A673 (cell line): ENCODE measurements around the gene MOG. TPM values are rescaled to one million over a fixed set of nuclear protein-coding genes. Genes with fewer than 3 reads are reported as not detected.

Experiments used
- BruUV-seq: library from RNA; stranded (reverse); fragments of 400-500 nt; replicated peaks from 2 replicates; lab custom pipeline; 2021; lab: Mats Ljungman, UMichigan
- CTCF ChIA-PET: fragments of 300-600 bp; sonication (Branson Sonifier 250); formaldehyde crosslinking; loops from one replicate; lab custom pipeline; 2022; ENCODE audit warnings: antibody characterized with exemption; lab: Charles Lee
- POLR2A ChIA-PET: fragments of 300-600 bp; sonication (Branson Sonifier 250); formaldehyde crosslinking; loops from one replicate; lab custom pipeline; 2022; ENCODE audit warnings: antibody characterized with exemption; ENCODE audit not compliant: low non-redundant PET; lab: Charles Lee
- DNase-seq: peaks from one replicate; pipeline ENCODE4 v3.0.0-alpha.2; 2015; ENCODE audit warnings: low spot score
- H3K27ac ChIP-seq: fragments of 200-600 bp; sonication (generic); 2 replicates; pipeline ENCODE4 v1.5.1; 2016; ENCODE audit warnings: mixed run types, low read depth, mild to moderate bottlenecking, mixed read lengths, antibody characterized with exemption, low read length; ENCODE audit not compliant: poor library complexity, severe bottlenecking
- H3K27me3 ChIP-seq: fragments of 200-600 bp; sonication (generic); replicated peaks from 2 replicates; pipeline ENCODE4 v1.6.1; 2017; ENCODE audit warnings: mixed run types, low read depth, mild to moderate bottlenecking, mixed read lengths, antibody characterized with exemption, low read length; ENCODE audit not compliant: insufficient read depth, poor library complexity
- H3K36me3 ChIP-seq: fragments of 200-600 bp; sonication (generic); 2 replicates; pipeline ENCODE4 v1.6.1; 2016; ENCODE audit warnings: mixed run types, mild to moderate bottlenecking, mixed read lengths, antibody characterized with exemption, low read length; ENCODE audit not compliant: insufficient read depth, poor library complexity, severe bottlenecking
- H3K4me1 ChIP-seq: fragments of 200-600 bp; sonication (generic); 2 replicates; pipeline ENCODE4 v1.6.1; 2017; ENCODE audit warnings: mixed run types, mild to moderate bottlenecking, mixed read lengths, antibody characterized with exemption, low read length; ENCODE audit not compliant: insufficient read depth, poor library complexity, severe bottlenecking
- H3K4me3 ChIP-seq: fragments of 200-600 bp; sonication (generic); 2 replicates; pipeline ENCODE4 v1.5.1; 2016; ENCODE audit warnings: low read depth, mixed run types, mild to moderate bottlenecking, mixed read lengths, low read length; ENCODE audit not compliant: poor library complexity, severe bottlenecking
- H3K9me3 ChIP-seq: fragments of 200-600 bp; sonication (generic); 2 replicates; pipeline ENCODE4 v1.6.1; 2016; ENCODE audit warnings: mixed run types, low read depth, mild to moderate bottlenecking, mixed read lengths, antibody characterized with exemption, low read length; ENCODE audit not compliant: poor library complexity, severe bottlenecking
- EZH2 ChIP-seq: fragments of 200-600 bp; sonication (generic); IDR thresholded peaks from 2 replicates; pipeline ENCODE4 v1.6.1; 2017; ENCODE audit warnings: borderline replicate concordance, low read depth, mild to moderate bottlenecking, mixed read lengths, antibody characterized with exemption, low read length; ENCODE audit not compliant: poor library complexity, severe bottlenecking
- intact Hi-C: fragments of 100-400 bp; cut with micrococcal nuclease; formaldehyde crosslinking; loops from one replicate; pipeline ENCODE4 v1.10.0; 2022; ENCODE audit not compliant: unreplicated experiment
- total RNA-seq: library from RNA; stranded (reverse); gene quantifications from 2 replicates; pipeline ENCODE4 v1.2.3, GENCODE V29; 2021
- TF ChIP-seq, protein P1 (sequence below): fragments of 300-800, 200-600 bp; sonication (generic); conservative IDR thresholded peaks from 2 replicates; pipeline ENCODE4 v1.5.1; 2017; ENCODE audit warnings: low read depth, mild to moderate bottlenecking, antibody characterized with exemption, low read length, moderate library complexity, mixed read lengths

MOG gene
- total RNA-seq, 1 experiment from 2014 or later: not detected

DNA sequence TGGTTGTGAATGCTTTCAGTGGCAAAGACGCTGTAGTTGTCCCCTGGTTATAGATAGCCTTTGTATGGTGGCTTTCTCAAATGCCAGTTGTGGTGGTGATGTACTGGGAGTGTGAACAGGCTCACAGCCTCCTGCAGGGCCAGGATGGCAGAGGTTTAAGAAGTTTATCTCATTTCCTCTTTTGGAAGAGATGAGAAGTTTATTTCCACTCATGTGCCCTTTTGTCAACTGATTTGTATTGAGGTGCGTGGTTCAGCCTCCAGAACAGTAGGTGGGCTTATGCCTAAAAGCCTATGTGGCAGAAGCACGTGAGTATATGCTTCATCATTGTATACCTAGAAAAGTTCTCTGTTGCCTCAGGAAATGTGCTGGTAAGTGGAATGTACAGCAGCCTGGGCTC, 37.7 kb downstream of the MOG start:
- TF ChIP-seq, protein P1, sequence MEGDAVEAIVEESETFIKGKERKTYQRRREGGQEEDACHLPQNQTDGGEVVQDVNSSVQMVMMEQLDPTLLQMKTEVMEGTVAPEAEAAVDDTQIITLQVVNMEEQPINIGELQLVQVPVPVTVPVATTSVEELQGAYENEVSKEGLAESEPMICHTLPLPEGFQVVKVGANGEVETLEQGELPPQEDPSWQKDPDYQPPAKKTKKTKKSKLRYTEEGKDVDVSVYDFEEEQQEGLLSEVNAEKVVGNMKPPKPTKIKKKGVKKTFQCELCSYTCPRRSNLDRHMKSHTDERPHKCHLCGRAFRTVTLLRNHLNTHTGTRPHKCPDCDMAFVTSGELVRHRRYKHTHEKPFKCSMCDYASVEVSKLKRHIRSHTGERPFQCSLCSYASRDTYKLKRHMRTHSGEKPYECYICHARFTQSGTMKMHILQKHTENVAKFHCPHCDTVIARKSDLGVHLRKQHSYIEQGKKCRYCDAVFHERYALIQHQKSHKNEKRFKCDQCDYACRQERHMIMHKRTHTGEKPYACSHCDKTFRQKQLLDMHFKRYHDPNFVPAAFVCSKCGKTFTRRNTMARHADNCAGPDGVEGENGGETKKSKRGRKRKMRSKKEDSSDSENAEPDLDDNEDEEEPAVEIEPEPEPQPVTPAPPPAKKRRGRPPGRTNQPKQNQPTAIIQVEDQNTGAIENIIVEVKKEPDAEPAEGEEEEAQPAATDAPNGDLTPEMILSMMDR: no peak
- no peak for TF ChIP-seq EZH2
- peaks cover 4% of the 10 kb centered on the region for H3K9me3 ChIP-seq
- intact Hi-C loops: no loop called here
- POLR2A ChIA-PET: no interaction called here
- no TSS peak for BruUV-seq
- H3K27ac ChIP-seq: no peak overlapping the region
- H3K4me1 ChIP-seq: no peaks in the 10 kb centered on the region
- no peak for DNase-seq
- no peaks in the 10 kb centered on the region for H3K27me3 ChIP-seq
- no peaks in the 10 kb centered on the region for H3K36me3 ChIP-seq
- no peak overlapping the region for H3K4me3 ChIP-seq
- CTCF ChIA-PET: no interaction called here

GRCh38 chr6:29696147-29697125, 39.5 kb downstream of the MOG start:
- intact Hi-C loops: loop anchor here (2.0 kb wide), 1 partner anchor 48 kb away; no protein-coding TSS in a partner anchor
- Histone ChIP-seq H3K36me3 (no peaks in the 10 kb centered on the region), H3K9me3 (peaks cover 4% of the 10 kb centered on the region), H3K4me1 (no peaks in the 10 kb centered on the region), H3K27me3 (no peaks in the 10 kb centered on the region), H3K27ac (no peak overlapping the region), H3K4me3 (no peak overlapping the region)
- no peak for TF ChIP-seq EZH2
- TF ChIP-seq, protein P1: peak; percentile 66
- peak; percentile 48 for DNase-seq
- POLR2A ChIA-PET: interaction anchor here (0.7 kb wide), 1 partner anchor 68 kb away, joined by 4 read pairs; no protein-coding TSS in a partner anchor
- no TSS peak for BruUV-seq
- CTCF ChIA-PET: interaction anchor here (0.7 to 1.9 kb wide), 3 partner anchors 46 to 50 kb away, joined by 3 to 12 read pairs (median 6); no protein-coding TSS in a partner anchor

GRCh38 chr6:29702519-29703103, 45.7 kb downstream of the MOG start:
- ChIA-PET CTCF (interaction anchor here (0.6 to 1.0 kb wide), 2 partner anchors 20 to 132 kb away, joined by 3 to 7 read pairs; no protein-coding TSS in a partner anchor), POLR2A (no interaction called here)
- H3K27ac ChIP-seq: no peak overlapping the region
- H3K4me1 ChIP-seq: no peaks in the 10 kb centered on the region
- BruUV-seq: no TSS peak
- H3K4me3 ChIP-seq: no peak overlapping the region
- peak; percentile 41 for DNase-seq
- peaks cover 12% of the 10 kb centered on the region for H3K27me3 ChIP-seq
- H3K9me3 ChIP-seq: no peaks in the 10 kb centered on the region
- no peak for TF ChIP-seq EZH2
- TF ChIP-seq, protein P1: peak; percentile 74
- intact Hi-C loops: no loop called here
- no peaks in the 10 kb centered on the region for H3K36me3 ChIP-seq
